ENCODE results near the gene ZNF583. TPM values are rescaled to one million over a fixed set of nuclear protein-coding genes. Genes with fewer than 3 reads are reported as not detected.

ZNF583 gene
- total and polyA plus RNA-seq, 2 donors (not counting 1 experiment from before 2014, with no cell fraction given) = 1.5 to 11.7 TPM

DNA sequence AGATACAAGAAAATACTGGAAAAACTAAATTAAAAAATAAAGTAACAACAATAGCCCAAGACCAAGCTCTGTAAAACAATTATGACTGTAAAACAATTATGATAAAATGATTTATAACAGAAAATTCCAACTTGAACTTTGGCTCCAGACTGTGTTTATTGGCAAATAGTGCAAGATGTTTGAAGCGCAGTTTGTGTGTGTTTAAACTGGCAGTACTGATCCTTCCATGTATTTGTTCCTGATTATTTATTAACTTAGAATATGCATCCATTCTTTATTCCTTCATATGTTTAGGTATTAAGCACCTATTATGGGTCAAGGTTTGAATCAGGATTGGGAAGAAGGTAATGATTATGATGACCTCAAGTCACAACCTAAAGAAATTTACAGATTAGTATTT is 48.6 kb upstream of the ZNF583 start:
- no peaks in the 10 kb centered on the region for H3K36me3 ChIP-seq (replicated peaks in 1 of 2; ENCODE audit: control extremely low read depth in 1 of 2, control insufficient read depth in 1 of 2, extremely low read depth in 1 of 2, insufficient read depth in 2 of 2, low read length in 1 of 2)
- H3K4me3 Mint-ChIP-seq = no peak overlapping the region
- peaks cover 20% of the 10 kb centered on the region for H3K9me3 Mint-ChIP-seq (ENCODE audit: insufficient read depth)
- WGBS (ENCODE audit: insufficient coverage) = no CpG with 5 or more reads among the region's 1 CpG
- H3K27me3 ChIP-seq (replicated peaks in 1 of 4; ENCODE audit: control extremely low read depth in 1 of 4, control insufficient read depth in 3 of 4, insufficient read depth in 4 of 4, low read length in 3 of 4) = no peaks in the 10 kb centered on the region
- no peak overlapping the region for H3K9ac ChIP-seq (ENCODE audit: low read length)
- H3K27ac ChIP-seq (ENCODE audit: low read length in 2 of 2) = no peak overlapping the region
- H2AFZ ChIP-seq (ENCODE audit: insufficient read depth, low read depth, low read length, poor library complexity, severe bottlenecking) = no peak overlapping the region
- H3K9me3 ChIP-seq (ENCODE audit: control extremely low read depth in 1 of 3, control insufficient read depth in 2 of 3, insufficient read depth in 1 of 3, low read length in 2 of 3) = peaks cover 0 to 1% (median 0%) of the 10 kb centered on the region in 3 donors
- ATAC-seq (ENCODE audit: low read depth) (no peak), DNase-seq (no peak)
- no peak overlapping the region for H3K4me2 ChIP-seq (replicated peaks; ENCODE audit: low read depth, low read length, poor library complexity, severe bottlenecking)
- TF ChIP-seq EZH2 (IDR thresholded peaks at IDR 0.05; ENCODE audit: borderline replicate concordance, insufficient read depth, low read depth, low read length, poor library complexity, severe bottlenecking) (no peak), CTCF (IDR thresholded peaks at IDR 0.05) (no peak)
- no peaks in the 10 kb centered on the region for H3K27me3 Mint-ChIP-seq
- no peaks in the 10 kb centered on the region for H3K79me2 ChIP-seq (ENCODE audit: control insufficient read depth, insufficient read depth, low read length)
- intact Hi-C loops (cut with micrococcal nuclease) = no loop called here
- H3K4me1 Mint-ChIP-seq = no peaks in the 10 kb centered on the region
- CTCF ChIA-PET = interaction anchor here (2.4 kb wide), 1 partner anchor 102 kb away, joined by 8 read pairs; no protein-coding TSS in a partner anchor
- no peak overlapping the region for H3K4me3 ChIP-seq (ENCODE audit: control extremely low read depth in 1 of 5, extremely low read depth in 1 of 5, insufficient read depth in 1 of 5, low read depth in 2 of 5, low read length in 4 of 5)
- POLR2A ChIA-PET = no interaction called here
- H3K4me1 ChIP-seq (ENCODE audit: control insufficient read depth in 2 of 2, insufficient read depth in 2 of 2, low read length in 2 of 2) = no peaks in the 10 kb centered on the region
- H3K27ac Mint-ChIP-seq = no peak overlapping the region
- no peaks in the 10 kb centered on the region for H4K20me1 ChIP-seq (ENCODE audit: control insufficient read depth, insufficient read depth, low read length, poor library complexity, severe bottlenecking)

DNA sequence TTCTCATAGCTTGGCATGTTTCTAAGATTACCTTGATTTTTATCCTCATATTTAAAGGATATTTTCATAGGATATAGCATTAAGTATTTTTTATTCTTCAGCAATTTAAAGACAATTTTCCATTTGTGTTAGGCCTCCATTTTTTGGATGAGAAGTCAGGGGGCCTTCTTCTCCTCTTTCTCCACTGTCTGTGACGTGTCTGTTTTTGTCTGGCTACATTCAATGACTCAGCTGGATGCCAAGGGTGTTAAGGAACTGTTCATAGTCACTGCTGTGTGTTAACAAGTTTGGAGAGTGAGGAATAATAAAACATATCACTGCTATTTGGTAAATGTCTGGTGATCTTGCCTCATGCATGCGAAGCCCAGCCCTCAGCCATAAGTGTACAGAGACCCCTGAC is 47.2 kb upstream of the ZNF583 start:
- no peaks in the 10 kb centered on the region for H3K27me3 Mint-ChIP-seq
- no peak overlapping the region for H3K4me3 ChIP-seq (ENCODE audit: control extremely low read depth in 1 of 5, extremely low read depth in 1 of 5, insufficient read depth in 1 of 5, low read depth in 2 of 5, low read length in 4 of 5)
- H3K36me3 ChIP-seq (replicated peaks in 1 of 2; ENCODE audit: control extremely low read depth in 1 of 2, control insufficient read depth in 1 of 2, extremely low read depth in 1 of 2, insufficient read depth in 2 of 2, low read length in 1 of 2) = no peaks in the 10 kb centered on the region
- DNase-seq (no peak), ATAC-seq (ENCODE audit: low read depth) (no peak)
- POLR2A ChIA-PET = no interaction called here
- intact Hi-C loops (cut with micrococcal nuclease) = no loop called here
- no peaks in the 10 kb centered on the region for H3K27me3 ChIP-seq (replicated peaks in 1 of 4; ENCODE audit: control extremely low read depth in 1 of 4, control insufficient read depth in 3 of 4, insufficient read depth in 4 of 4, low read length in 3 of 4)
- H3K4me1 Mint-ChIP-seq = no peaks in the 10 kb centered on the region
- no peak overlapping the region for H3K4me3 Mint-ChIP-seq
- no peaks in the 10 kb centered on the region for H4K20me1 ChIP-seq (ENCODE audit: control insufficient read depth, insufficient read depth, low read length, poor library complexity, severe bottlenecking)
- H3K9me3 ChIP-seq (ENCODE audit: control extremely low read depth in 1 of 3, control insufficient read depth in 2 of 3, insufficient read depth in 1 of 3, low read length in 2 of 3) = peaks cover 1 to 5% (median 2%) of the 10 kb centered on the region in 3 donors
- H3K27ac ChIP-seq (ENCODE audit: low read length in 2 of 2) = no peak overlapping the region
- no peak overlapping the region for H3K9ac ChIP-seq (ENCODE audit: low read length)
- no peak for TF ChIP-seq CTCF (IDR thresholded peaks at IDR 0.05)
- no peak overlapping the region for H2AFZ ChIP-seq (ENCODE audit: insufficient read depth, low read depth, low read length, poor library complexity, severe bottlenecking)
- H3K4me1 ChIP-seq (ENCODE audit: control insufficient read depth in 2 of 2, insufficient read depth in 2 of 2, low read length in 2 of 2) = no peaks in the 10 kb centered on the region
- H3K79me2 ChIP-seq (ENCODE audit: control insufficient read depth, insufficient read depth, low read length) = no peaks in the 10 kb centered on the region
- no peak overlapping the region for H3K4me2 ChIP-seq (replicated peaks; ENCODE audit: low read depth, low read length, poor library complexity, severe bottlenecking)
- WGBS (ENCODE audit: insufficient coverage) = 100% methylated on average over 1 of the region's 2 CpGs
- CTCF ChIA-PET = interaction anchor here (2.4 kb wide), 1 partner anchor 104 kb away, joined by 8 read pairs; no protein-coding TSS in a partner anchor
- no peak overlapping the region for H3K27ac Mint-ChIP-seq
- H3K9me3 Mint-ChIP-seq (ENCODE audit: insufficient read depth) = peaks cover 29% of the 10 kb centered on the region

All from B cell (primary cell).